ENCODE measurements around the gene PHKA1.
"Not testable (repeated sequence)": the region's sequence is repeated elsewhere in the genome, so short reads cannot be mapped to it uniquely, and the experiment has no call there.

PHKA1 gene

DNA sequence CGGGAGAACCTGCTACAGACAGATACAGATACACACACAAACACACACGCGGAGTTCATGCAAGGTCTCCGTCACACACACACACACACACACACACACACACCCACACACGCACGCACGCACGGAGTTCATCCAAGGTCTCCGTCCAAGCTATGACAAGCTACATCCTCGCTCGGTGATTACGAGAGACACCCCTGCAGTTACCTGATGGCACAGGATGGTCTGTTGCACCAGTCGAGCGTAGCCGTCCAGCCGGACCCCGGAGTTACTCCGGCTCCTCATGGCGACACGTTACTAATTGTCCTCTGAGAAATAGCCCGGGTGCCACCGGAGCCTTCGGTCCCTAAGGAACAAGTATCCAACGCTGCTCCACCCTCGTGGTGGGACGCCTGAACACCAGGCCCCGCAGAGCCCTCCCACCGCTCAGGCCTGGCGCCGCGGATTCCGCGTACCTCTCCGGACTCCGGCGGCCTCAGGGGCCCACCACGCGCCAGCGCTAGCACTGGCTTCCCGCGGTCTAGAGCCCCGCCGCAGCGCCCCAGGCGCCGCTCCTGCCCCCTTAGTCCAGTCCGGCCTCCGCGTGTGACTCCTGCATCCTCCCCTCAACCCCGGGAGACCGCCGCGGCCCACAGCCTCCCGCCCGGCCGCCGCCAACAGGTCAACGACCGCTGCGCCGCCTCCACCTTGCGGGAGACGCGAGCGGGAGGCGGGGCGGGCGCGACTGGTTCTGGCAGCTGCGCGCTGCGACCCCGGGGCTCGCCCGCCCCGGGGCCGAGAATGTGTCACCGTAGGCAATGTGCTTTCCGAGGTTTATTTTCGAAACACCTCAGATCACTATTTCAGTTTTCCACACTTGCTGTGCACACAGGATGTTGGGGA lies at the start of gene PHKA1:
Gene PHKA1 (minus strand): TSS at position 708 of the 879 bp plus-strand sequence. CDS start 426 bp downstream, at position 282.
- TF ChIP-seq EP300 (IDR thresholded peaks at IDR 0.05; ENCODE audit: borderline replicate concordance); TAF1 (IDR thresholded peaks at IDR 0.05; ENCODE audit: low read depth); EGR1 (IDR thresholded peaks at IDR 0.05): not testable (repeated sequence)

DNA sequence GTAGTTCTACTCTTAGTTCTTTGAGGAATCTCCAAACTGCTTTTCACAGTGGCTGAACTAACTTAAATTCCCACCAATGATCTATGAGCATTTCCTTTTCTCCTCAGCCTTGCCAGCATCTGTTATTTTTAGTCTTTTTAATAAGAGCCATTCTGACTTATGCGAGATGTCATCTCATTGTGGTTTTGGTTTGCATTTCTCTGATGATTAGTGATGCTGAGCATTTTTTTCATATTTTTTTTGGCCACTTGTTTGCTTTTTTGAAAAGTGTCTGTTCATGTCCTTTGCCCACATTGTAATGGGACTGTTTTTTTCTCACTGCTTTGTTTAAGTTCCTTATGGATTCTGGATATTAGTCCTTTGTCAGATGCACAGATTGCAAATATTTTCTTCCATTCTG lies 21.5 kb upstream of the PHKA1 start:
- TF ChIP-seq ZBTB7A (IDR thresholded peaks at IDR 0.05; ENCODE audit: low read depth) (no peak), NFIC (IDR thresholded peaks at IDR 0.05) (no peak), EP300 (IDR thresholded peaks at IDR 0.05; ENCODE audit: borderline replicate concordance) (no peak), EGR1 (IDR thresholded peaks at IDR 0.05) (no peak), TAF1 (IDR thresholded peaks at IDR 0.05; ENCODE audit: low read depth) (no peak), TCF12 (IDR thresholded peaks at IDR 0.05; ENCODE audit: low read depth) (no peak), FOXM1 (IDR thresholded peaks at IDR 0.05; ENCODE audit: borderline replicate concordance, low read depth) (no peak), TEAD4 (IDR thresholded peaks at IDR 0.05) (no peak), CEBPB (IDR thresholded peaks at IDR 0.05) (no peak), CREB1 (IDR thresholded peaks at IDR 0.05; ENCODE audit: low read depth) (no peak)
- TF ChIP-seq, protein P1, sequence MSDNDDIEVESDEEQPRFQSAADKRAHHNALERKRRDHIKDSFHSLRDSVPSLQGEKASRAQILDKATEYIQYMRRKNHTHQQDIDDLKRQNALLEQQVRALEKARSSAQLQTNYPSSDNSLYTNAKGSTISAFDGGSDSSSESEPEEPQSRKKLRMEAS (IDR thresholded peaks at IDR 0.05) = no peak

DNA sequence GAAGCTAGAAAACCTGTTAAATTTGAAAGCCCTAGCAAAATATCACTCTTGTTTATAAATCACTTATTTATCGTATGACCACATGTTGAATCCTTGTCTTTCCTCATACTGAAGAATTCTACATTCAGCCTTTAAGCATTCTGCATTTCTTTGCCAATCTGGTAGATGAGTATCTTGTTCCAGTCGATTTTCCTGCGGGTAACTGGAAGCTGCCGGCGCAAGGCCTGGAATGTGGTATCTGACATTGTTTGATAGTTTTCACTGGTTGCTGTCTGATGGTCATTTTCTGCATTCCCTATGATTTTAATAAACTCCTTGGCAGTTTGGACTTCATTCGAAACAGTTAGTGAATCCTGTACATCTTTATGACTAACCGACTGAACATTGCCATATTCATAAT lies 13.7 kb upstream of the PHKA1 start:
- TF ChIP-seq, protein P1 (IDR thresholded peaks at IDR 0.05) = no peak
- TF ChIP-seq TEAD4 (IDR thresholded peaks at IDR 0.05) (no peak), TAF1 (IDR thresholded peaks at IDR 0.05; ENCODE audit: low read depth) (no peak), CEBPB (IDR thresholded peaks at IDR 0.05) (no peak), TCF12 (IDR thresholded peaks at IDR 0.05; ENCODE audit: low read depth) (no peak), CREB1 (IDR thresholded peaks at IDR 0.05; ENCODE audit: low read depth) (no peak), ZBTB7A (IDR thresholded peaks at IDR 0.05; ENCODE audit: low read depth) (no peak), FOXM1 (IDR thresholded peaks at IDR 0.05; ENCODE audit: borderline replicate concordance, low read depth) (no peak), NFIC (IDR thresholded peaks at IDR 0.05) (no peak), USF1 (IDR thresholded peaks at IDR 0.05) (no peak), YY1 (IDR thresholded peaks at IDR 0.05; ENCODE audit: low read depth) (no peak), EP300 (IDR thresholded peaks at IDR 0.05; ENCODE audit: borderline replicate concordance) (no peak), EGR1 (IDR thresholded peaks at IDR 0.05) (no peak), RAD21 (IDR thresholded peaks at IDR 0.05; ENCODE audit: low read depth) (no peak), REST (IDR thresholded peaks at IDR 0.05; ENCODE audit: low read depth) (no peak)

- TF ChIP-seq EP300 (IDR thresholded peaks at IDR 0.05; ENCODE audit: borderline replicate concordance) (no peak), RAD21 (IDR thresholded peaks at IDR 0.05; ENCODE audit: low read depth) (no peak), TEAD4 (IDR thresholded peaks at IDR 0.05) (no peak), REST (IDR thresholded peaks at IDR 0.05; ENCODE audit: low read depth) (no peak), TCF12 (IDR thresholded peaks at IDR 0.05; ENCODE audit: low read depth) (no peak), FOXM1 (IDR thresholded peaks at IDR 0.05; ENCODE audit: borderline replicate concordance, low read depth) (no peak), EGR1 (IDR thresholded peaks at IDR 0.05) (no peak), ZBTB7A (IDR thresholded peaks at IDR 0.05; ENCODE audit: low read depth) (no peak), CREB1 (IDR thresholded peaks at IDR 0.05; ENCODE audit: low read depth) (no peak), NFIC (IDR thresholded peaks at IDR 0.05) (no peak), CEBPB (IDR thresholded peaks at IDR 0.05) (no peak), TAF1 (IDR thresholded peaks at IDR 0.05; ENCODE audit: low read depth) (no peak), YY1 (IDR thresholded peaks at IDR 0.05; ENCODE audit: low read depth) (no peak), USF1 (IDR thresholded peaks at IDR 0.05) (no peak)
- TF ChIP-seq, protein P1 (IDR thresholded peaks at IDR 0.05) = no peak
Observed at GRCh38 chrX:72716766-72717165, 2.7 kb upstream of the PHKA1 start.

- no peak for TF ChIP-seq TEAD4 (IDR thresholded peaks at IDR 0.05)
- TF ChIP-seq TAF1 (IDR thresholded peaks at IDR 0.05; ENCODE audit: low read depth) = no peak
- TF ChIP-seq USF1 (IDR thresholded peaks at IDR 0.05) = no peak
- no peak for TF ChIP-seq RAD21 (IDR thresholded peaks at IDR 0.05; ENCODE audit: low read depth)
- no peak for TF ChIP-seq EP300 (IDR thresholded peaks at IDR 0.05; ENCODE audit: borderline replicate concordance)
- no peak for TF ChIP-seq NFIC (IDR thresholded peaks at IDR 0.05)
- TF ChIP-seq YY1 (IDR thresholded peaks at IDR 0.05; ENCODE audit: low read depth) = no peak
- no peak for TF ChIP-seq EGR1 (IDR thresholded peaks at IDR 0.05)
- no peak for TF ChIP-seq CREB1 (IDR thresholded peaks at IDR 0.05; ENCODE audit: low read depth)
- TF ChIP-seq CEBPB (IDR thresholded peaks at IDR 0.05) = no peak
Observed at GRCh38 chrX:72715546-72715945, 1.4 kb upstream of the PHKA1 start.

Data from Ishikawa (cell line).